Anterior cingulate cortex (tissue), 58 donors: ENCODE results near the gene HP.
A peak's percentile ranks its signal among the peaks of the same experiment; 100 is the strongest.
"Not testable (repeated sequence)": the region's sequence is repeated elsewhere in the genome, so short reads cannot be mapped to it uniquely, and the experiment has no call there.

ENCODE experiments used
- DNase-seq, 58 donors: peaks; one replicate each; lab custom pipeline; 2025; lab: John Stamatoyannopoulos, UW

Gene HP, protein sequence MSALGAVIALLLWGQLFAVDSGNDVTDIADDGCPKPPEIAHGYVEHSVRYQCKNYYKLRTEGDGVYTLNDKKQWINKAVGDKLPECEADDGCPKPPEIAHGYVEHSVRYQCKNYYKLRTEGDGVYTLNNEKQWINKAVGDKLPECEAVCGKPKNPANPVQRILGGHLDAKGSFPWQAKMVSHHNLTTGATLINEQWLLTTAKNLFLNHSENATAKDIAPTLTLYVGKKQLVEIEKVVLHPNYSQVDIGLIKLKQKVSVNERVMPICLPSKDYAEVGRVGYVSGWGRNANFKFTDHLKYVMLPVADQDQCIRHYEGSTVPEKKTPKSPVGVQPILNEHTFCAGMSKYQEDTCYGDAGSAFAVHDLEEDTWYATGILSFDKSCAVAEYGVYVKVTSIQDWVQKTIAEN

DNA sequence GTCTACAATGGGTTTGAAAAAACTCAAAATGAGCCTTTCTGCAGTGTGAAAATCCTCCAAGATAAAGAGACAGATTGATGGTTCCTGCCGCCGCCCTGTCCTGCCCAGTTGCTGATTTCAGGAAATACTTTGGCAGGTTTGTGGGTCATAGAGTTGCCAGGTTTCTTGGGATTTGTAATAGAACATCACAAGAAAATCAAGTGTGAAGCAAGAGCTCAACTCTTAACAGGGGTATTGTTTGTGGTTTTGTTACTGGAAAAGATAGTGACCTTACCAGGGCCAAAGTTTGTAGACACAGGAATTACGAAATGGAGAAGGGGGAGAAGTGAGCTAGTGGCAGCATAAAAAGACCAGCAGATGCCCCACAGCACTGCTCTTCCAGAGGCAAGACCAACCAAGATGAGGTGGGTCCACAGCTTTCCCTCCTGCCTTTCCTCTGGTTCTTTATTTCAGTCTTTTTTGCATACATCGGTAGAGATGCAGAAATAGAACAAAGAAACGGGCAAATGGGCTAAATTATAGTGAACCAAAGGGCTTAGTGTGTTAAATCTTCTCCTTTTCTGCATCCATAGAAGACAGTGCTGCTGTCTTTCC is at the start of gene HP:
Gene HP (plus strand): TSS at position 252 of the 594 bp plus-strand sequence. CDS start 148 bp downstream, at position 400.
- not testable (repeated sequence) for DNase-seq

DNA sequence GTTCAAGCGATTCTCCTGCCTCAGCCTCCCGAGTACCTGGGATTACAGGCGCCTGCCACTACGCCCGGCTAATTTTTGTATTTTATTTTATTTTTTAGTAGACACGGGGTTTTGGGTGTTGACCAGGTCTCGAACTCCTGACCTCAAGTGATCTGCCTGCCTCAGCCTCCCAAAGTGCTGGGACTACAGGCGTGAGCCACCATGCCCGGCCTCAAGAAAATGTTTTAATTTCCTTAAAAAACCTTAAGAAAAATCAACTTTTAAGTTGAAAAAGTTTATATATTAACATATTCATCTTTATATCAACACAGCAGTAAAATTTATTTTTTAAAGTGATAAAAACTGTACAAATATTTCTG is 46.3 kb upstream of the HP start:
- not testable (repeated sequence) for DNase-seq

DNA sequence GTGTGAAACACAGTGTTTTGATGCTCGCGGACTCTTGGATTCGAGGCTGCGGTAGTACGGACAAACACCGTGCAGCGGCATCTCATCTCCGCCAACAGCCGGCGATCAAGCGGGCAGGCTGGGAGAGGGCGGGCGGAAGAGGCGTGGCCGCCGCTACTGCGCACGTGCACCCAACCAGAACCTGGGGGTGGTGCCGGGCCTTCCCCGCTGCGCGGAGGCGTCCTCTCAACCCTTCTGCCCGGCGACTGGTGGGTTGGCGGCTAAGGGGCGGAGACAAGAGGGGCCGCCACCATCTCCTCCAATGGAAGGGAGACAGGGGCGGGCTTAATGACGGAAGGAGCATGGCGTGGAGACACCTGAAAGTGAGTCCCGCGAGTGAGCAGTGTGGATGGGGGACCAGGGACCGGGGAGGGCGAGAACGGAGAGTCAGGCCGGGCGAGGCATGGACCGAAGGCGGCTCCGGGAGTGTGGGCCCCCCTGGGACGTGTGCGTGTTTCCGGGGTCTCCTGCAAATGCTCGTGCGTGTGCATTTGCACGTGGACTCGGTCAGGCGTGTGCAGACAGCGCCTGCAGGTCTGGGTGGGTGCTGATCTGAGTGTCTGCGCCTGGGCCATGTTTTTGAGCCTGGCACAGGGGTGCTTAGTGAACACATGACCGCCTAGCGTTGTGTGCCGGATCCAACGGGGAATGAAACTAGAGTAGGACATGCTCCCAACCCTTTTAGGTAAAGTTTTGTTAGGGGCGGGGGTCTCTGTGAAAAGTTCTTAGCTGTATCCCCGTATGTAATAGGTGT is 45.7 kb upstream of the HP start, which contains the start of gene DHODH:
Gene DHODH (plus strand): TSS at position 321 of the 793 bp plus-strand sequence. CDS start 21 bp downstream, at position 342.
- peak; percentile 78 to 99 (median 97) for DNase-seq

DNA sequence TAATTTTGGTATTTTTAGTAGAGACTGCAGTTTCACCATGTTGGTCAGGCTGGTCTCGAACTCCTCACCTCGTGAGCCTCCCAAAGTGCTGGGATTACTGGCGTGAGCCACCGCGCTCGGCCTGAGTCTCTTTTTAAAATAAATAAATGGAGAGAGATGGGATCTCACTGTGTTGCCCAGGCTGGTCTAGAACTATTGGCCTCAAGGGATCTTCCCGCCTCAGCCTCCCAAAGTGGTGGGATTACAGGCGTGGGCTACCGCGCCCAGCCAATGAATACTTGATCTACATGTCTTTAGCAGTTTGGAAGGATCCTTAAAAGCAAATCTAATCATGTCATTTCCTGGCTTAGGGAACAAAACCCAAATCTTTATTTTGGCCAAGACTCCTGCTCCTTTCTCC is 44.5 kb upstream of the HP start:
- no peak for DNase-seq

DNA sequence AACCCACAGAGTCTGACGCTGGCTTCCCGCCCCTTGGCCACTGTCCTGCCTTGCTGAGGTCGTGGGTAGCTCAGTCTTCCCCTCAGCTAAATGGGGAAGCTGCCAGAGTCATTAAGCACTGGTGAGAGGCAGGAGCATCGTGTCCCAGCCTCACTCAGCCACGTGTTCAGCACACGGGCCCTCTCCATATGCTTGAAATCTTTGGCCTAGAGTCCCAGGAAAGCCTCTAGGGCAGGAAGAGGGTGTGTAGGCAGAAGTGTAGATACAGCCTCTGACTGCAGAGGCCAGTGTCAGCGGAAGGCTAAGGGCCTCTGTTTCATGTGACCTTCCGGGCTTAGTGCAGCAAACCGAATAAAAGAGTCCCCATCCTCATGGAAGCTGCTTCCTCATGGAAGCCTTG is 41.7 kb upstream of the HP start:
- no peak for DNase-seq

DNA sequence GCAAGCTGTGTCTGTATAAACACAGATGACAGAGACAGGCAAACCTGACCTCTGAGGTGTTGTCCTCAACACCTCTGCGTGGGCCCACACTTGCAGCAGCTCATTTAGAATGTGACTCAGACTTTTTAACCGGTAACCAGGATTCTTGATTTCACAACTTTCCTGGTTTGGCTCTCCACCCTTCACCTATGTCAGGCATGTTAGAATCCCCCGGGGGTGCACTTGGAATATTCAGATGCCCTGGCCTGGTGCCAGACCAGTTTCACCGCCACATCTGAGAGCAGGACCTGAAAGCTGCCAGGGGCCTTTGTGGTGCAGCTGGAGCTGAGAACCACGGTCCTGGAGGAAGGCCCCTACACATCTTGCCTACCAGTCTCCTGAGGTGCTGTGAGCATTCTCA is 40.9 kb upstream of the HP start:
- DNase-seq, result no peak

DNA sequence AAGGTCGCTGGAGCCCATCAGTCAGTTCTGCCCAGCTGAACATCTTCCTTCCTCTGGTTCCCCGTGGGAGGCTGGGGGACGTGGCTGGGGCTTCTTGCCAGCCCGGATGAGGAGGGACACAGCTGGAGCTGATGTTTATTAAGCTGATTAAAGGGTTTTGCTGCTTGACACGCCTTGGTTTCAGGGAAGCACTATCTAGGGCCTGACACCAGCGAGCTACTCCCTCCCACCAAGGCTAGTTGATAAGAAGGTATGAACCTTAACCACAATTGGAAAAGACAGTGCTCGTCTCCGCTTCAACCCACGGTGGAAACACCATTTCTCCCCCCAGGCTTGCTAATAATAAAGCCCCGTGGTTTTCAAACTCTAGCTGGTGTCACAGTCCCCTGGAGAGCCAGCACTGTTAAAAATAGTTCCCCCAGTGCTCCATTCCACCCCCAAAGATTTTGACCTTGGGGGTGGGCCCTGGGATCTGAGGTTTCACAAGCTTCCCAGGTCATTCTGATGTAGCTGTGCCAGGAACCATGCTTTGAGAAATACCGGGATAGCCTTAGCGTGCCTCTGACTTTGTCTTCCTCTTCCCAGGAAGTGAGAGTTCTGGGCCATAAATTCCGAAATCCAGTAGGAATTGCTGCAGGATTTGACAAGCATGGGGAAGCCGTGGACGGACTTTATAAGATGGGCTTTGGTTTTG is 40.3 kb upstream of the HP start:
- no peak for DNase-seq

DNA sequence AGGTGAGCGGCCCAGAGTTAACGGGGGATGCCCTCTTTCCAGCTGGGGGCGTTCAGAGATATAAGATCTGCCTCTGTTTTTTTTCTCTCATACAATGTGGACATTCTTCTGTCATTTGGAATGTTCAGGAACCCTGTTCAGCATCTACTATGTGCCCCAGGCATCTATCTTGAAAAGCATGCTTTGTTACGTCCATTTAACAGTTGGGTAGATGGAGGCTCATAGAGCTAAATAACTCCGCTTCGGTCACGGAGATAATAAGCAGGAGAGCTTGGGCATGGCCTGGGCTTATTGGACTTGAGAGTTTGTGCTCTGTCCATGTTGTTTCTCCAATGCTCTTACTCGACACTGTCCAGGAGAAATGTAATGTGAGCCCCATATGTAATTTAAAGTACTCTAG is 39.6 kb upstream of the HP start:
- no peak for DNase-seq

DNA sequence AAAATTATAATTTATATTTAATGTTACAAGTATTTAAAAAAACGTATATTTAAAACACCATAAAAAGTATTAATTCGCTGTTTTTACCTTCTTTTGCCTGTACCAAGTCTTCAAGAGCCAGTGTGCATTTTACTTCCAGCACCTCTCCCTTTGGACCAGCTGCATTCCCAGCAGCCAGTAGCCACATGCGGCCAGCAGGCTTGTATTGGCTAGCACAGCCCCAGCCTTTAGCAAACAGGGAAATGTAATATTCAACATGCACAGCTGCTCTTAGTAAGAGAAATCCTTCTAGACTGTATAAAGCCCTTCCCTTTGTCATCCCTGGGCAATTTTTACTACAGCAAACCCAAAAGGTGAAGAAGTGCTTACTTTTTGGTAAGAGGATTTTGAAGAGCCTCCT is 39.2 kb upstream of the HP start:
- DNase-seq, result no peak

DNA sequence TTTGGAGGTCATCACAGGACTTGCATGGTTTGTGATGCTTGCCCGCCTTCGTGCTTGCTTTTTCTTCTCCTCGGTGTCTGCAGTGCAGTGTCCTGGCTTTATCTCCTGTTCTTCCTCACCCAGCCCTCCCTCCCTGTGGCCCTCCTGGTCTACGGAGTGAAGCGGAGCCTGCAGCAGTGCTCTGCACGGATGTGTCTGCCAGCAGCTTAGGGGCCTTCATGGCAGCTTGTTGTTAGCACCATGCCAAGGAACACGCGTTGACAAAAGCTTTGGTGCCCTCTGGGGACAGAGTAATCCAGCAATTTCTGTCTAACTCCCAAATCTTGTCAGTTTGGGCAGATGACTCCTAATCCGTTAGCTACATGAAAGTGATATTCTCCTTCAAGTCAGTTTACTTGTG is 35.8 kb upstream of the HP start:
- peak in 4 of 58 donors; percentile 8 to 34 (median 11) for DNase-seq

DNA sequence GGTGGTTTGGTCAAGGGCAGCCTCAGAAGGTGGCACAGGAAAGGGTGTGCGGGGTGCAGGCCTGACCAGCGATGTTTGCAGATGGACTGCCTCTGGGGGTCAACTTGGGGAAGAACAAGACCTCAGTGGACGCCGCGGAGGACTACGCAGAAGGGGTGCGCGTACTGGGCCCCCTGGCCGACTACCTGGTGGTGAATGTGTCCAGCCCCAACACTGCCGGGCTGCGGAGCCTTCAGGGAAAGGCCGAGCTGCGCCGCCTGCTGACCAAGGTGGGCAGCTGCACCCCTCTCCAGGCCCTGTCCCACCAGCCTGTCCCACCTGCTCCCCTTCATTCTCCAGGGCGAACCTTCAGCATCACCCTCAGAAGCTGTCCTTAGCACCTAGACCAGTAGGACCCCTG is 33.3 kb upstream of the HP start:
- no peak for DNase-seq

DNA sequence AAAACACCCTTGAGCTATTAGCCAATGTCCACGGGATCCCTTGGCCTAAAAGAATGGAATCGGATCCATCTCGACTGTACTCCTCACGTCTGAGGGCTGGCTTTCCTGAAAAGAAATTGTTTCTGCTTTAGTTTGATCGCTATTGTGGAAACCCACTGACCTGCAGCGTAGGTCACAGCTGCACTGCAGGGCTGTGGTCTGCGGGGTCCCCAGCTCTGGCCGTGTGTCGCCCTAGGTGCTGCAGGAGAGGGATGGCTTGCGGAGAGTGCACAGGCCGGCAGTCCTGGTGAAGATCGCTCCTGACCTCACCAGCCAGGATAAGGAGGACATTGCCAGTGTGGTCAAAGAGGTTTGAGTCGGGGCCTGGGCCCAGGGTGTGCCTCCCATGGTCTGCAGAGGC is 32.2 kb upstream of the HP start:
- no peak for DNase-seq

DNA sequence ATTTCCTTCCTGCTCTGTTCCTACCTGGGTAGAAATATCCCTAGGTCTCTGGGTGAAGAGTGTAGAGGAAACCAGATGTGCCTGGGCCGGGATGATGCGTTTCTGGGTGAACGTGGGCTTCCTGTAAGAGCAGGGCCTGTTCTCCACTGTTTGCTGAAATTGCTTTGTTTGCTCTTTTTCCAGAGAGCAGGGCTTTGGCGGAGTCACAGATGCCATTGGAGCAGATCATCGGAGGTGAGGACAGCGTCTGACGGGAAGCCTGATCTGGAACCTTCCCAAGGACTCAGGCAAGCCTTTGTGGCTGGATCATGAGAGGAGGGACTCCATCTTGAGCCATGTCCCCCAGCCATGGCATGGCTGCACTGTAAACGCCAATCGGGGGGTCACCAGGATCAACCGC is 30.3 kb upstream of the HP start:
- no peak for DNase-seq

DNA sequence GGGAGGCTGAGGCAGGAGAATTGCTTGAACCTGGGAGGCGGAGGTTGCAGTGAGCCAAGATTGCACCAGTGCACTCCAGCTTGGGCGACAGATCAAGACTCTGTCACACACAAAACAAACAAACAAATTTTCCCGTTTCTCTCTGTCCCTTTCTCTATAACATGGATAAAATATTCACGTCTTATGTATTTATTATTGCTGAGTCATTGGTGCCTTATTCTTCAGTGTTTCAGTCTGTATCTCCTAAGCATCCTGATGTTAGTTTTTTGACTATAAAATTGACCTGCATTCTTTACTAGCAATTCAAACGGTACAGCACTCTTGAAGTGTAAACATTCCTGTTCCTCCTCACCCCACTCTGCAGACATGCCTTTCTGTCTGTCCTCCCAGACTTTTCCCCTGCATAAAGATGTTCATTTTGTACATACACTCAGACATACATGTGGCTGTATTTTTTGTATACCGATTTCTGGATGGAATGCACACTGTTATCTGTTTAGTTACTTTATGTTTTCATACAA is 29.4 kb upstream of the HP start:
- DNase-seq, result no peak

DNA sequence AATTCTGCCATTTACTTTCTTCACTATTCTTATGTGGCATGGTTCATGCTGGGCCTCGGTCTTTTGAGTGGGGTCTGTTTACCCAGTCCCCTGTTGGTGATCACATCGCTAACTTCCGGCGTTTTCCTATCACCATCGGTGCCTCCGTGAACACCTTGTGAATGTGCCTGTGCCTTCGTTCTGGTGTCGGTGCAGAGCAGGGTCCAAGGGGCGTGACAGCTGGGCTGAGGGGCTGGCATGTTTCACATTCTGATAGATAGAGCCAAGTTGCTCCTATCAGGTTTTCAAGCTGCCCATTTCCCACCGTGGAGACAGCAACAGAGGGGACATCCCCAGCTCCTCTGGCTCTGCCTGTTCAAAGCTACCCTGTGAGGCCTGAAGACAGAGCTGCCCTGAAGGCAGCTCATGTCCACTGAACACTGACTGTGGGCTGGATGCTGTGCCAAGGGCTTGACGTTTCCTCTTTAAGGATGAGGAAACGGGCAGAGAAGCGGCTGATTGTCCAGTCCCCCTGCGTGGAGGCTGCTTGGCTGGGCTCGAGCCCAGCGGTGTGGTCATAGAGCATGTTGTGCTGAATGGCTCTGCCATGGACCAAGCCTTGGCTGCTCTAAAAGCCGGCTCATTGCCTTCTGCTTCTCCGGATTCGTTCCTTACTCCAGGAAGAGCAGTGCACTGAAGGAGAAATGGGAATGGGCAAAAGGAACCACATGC is 28.7 kb upstream of the HP start:
- peak in 42 of 58 donors; percentile 5 to 71 (median 30) for DNase-seq

DNA sequence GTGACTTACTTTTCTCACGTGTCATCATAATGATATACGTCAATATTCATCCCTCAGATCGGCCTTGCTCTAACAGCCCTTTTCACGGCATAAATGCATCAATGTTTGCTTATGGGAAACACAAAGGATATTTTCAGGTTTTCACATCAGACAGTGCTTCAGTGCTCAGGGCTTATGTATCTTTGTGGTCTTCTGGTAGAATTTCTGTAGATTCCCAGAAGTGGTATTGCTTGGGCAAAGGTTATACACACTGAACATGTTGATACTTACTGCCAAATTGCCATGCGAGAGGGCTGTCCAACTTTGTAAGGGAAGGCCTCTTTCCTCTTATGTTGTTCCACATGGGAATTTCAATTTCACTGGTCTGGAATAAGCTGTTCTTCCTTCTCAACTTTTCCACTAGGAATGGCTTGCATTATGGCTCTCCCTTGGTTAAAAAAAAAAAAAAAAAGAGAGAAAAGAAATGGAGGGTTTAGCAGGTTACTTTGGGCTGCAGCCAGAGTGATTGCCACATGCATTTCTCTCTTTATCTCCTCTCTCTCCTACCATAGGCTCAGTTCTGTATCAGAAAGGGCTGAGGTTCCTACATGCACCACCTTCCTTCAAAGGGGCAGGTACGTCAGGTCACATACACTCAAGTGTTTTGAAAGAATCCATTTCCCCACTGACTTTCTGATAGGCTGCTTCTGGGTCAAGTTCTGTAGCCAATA is 26.5 kb upstream of the HP start:
- DNase-seq, result no peak

DNA sequence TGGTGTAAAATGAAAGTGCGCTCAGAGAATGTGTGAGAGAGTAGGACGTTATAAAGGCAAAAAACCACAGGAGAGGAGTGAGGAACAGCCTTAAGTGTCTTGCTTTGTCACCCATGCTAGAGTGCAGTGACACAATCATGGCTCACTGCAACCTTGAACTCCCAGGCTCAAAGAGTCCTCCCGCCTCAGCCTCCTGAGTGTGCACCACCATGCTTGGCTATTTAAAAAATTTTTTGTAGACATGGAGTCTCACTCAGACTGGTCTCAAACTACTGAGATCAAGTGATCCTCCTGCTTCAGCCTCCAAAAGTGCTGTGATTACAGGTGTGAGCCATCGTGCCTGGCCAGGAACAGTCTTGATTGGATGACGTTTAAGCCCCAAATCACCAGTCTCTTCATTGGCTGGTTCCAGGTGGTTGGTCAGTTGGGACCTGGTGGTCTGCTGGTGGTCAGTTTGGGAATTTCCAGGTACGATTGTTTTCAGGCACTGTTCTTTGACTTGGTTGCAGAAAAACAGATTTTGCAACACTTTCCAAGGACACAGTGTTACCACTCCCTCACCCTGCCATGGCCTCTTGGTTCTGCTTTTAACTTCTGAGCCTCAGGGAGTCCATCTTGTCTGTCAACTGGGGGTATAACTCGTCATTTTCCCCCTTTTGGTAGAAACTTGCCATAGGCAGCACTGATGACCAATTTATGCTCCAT is 24.6 kb upstream of the HP start:
- no peak for DNase-seq

DNA sequence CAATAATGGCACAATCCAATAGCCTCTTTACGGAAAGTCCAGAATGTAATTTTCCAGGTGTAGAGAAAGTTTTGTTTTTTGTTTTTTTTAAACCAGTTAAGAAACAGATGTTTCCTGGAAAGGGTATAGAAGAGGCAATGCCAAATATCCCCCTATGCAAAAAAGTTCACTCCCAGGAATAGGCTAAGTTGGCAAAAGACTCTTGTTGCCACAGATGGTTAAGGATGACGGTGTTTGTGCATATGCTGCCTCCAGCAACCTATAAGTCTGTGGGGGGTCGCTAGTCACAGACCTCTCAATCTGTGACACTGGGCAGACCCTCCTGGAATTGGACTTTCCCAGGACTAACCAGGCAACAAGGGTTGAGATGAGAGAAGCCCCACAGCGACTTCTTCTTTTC is 20.9 kb upstream of the HP start:
- DNase-seq, result no peak

DNA sequence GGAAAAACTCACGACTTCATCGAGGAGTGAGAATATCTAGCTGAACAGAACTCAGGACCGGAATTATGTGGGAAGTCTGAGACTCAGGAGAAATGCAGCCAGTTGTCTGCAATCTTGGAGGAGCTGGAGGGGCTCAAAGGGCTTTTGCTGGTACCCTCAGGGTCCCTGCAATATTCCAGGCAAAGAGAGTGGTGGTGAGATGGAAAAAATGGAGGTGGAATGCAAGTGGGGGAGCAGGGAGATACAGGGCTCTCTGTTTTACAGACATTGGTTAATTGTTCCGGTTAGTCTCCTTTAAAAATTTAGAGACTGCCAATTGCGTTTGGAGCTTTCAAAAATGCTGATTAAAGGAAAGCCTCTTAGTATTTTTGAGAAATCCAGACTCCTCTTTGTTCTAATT is 18.2 kb upstream of the HP start:
- no peak for DNase-seq
